Prostate gland (tissue), 2 donors: Measurements from ENCODE around the gene SYNGR4.
A peak's percentile ranks its signal among the peaks of the same experiment; 100 is the strongest.

Experiments
- CTCF ChIP-seq, 4 experiments: fragments of 200-600 bp in 2 of 4; fragments of 450-650 bp in 2 of 4; sonication (generic) in 2 of 4; IDR thresholded peaks; 1 replicate in 3 of 4; 2 replicates in 1 of 4; pipeline ENCODE4 v1.5.1; 2016 to 2019; ENCODE audit warnings: antibody characterized with exemption in 4 of 4, mild to moderate bottlenecking in 2 of 4, moderate library complexity in 2 of 4
- POLR2A ChIP-seq: fragments of 450-650 bp; IDR thresholded peaks from one replicate; pipeline ENCODE4 v1.6.1; 2016; ENCODE audit warnings: antibody characterized with exemption, mild to moderate bottlenecking
- POLR2AphosphoS5 ChIP-seq: sonication (generic); formaldehyde crosslinking; IDR thresholded peaks from one replicate; pipeline ENCODE4 v1.6.1; 2017; ENCODE audit warnings: antibody characterized with exemption

- TF ChIP-seq CTCF (IDR thresholded peaks at IDR 0.05) (no peak), POLR2AphosphoS5 (peak; percentile 48), POLR2A (no peak)
Measured at GRCh38 chr19:48419158-48419920, 55.2 kb downstream of the SYNGR4 start.
